ENCODE data around the gene PSMB5. TPM values are rescaled to one million over a fixed set of nuclear protein-coding genes. Genes with fewer than 3 reads are reported as not detected.

Gene PSMB5
- total and polyA plus RNA-seq, 8 donors: 29.6 to 62.9 (median 45.9) TPM

- no peak overlapping the region for H3K27ac ChIP-seq
- peaks cover 8 to 55% (median 40%) of the 10 kb centered on the region in 3 donors for H3K36me3 ChIP-seq
Observed at GRCh38 chr14:23066855-23067744, 32.4 kb upstream of the PSMB5 start.

GRCh38 chr14:23066368-23066767 lies 31.7 kb upstream of the PSMB5 start:
- no peak overlapping the region for H3K4me3 ChIP-seq
- intact Hi-C loops (cut with DNase I): loop anchor here in 1 of 3 donors (5.0 kb wide), 1 partner anchor 46 kb away; no protein-coding TSS in a partner anchor
- peaks cover 8 to 57% (median 41%) of the 10 kb centered on the region in 3 donors for H3K36me3 ChIP-seq
- H3K9me3 ChIP-seq: no peaks in the 10 kb centered on the region
- H3K27ac ChIP-seq: no peak overlapping the region
- DNase-seq (peak in 1 of 6 donors; percentile 7), FAIRE-seq (no peak), ATAC-seq (no peak)
- TF ChIP-seq CTCF (IDR thresholded peaks at IDR 0.05): no peak
- 81 to 87% methylated on average over 3 of the region's 3 CpGs for WGBS, 2 donors
- H3K4me1 ChIP-seq: peaks cover 0 to 18% (median 7%) of the 10 kb centered on the region in 3 donors
- no peaks in the 10 kb centered on the region for H3K27me3 ChIP-seq

More at GRCh38 chr14:23066855-23067744, 32.4 kb upstream of the PSMB5 start:
- no peaks in the 10 kb centered on the region for H3K27me3 ChIP-seq
- H3K4me1 ChIP-seq: peaks cover 5 to 21% (median 12%) of the 10 kb centered on the region in 3 donors
- TF ChIP-seq CTCF (IDR thresholded peaks at IDR 0.05): no peak
- FAIRE-seq: no peak
- H3K4me3 ChIP-seq: no peak overlapping the region
- 85 to 88% methylated on average over 20 to 23 of the region's 23 CpGs for WGBS, 2 donors
- no peaks in the 10 kb centered on the region for H3K9me3 ChIP-seq
- ATAC-seq: no peak
- intact Hi-C loops (cut with DNase I): loop anchor here in 1 of 3 donors (5.0 kb wide), 1 partner anchor 45 kb away; no protein-coding TSS in a partner anchor
- peak in 1 of 6 donors; percentile 15 for DNase-seq

GRCh38 chr14:23063601-23064000 lies 28.9 kb upstream of the PSMB5 start:
- Histone ChIP-seq H3K4me3 (no peak overlapping the region), H3K27ac (no peak overlapping the region), H3K9me3 (no peaks in the 10 kb centered on the region), H3K36me3 (peaks cover 13 to 70% (median 60%) of the 10 kb centered on the region in 3 donors), H3K4me1 (peaks cover 0 to 7% (median 3%) of the 10 kb centered on the region in 3 donors), H3K27me3 (no peaks in the 10 kb centered on the region)
- 85 to 86% methylated on average over 5 of the region's 5 CpGs for WGBS, 2 donors
- ATAC-seq (no peak), FAIRE-seq (no peak), DNase-seq (no peak)
- TF ChIP-seq CTCF (IDR thresholded peaks at IDR 0.05): no peak
- intact Hi-C loops (cut with DNase I): no loop called here

- Histone ChIP-seq H3K36me3 (peaks cover 13 to 57% (median 49%) of the 10 kb centered on the region in 3 donors), H3K27me3 (no peaks in the 10 kb centered on the region), H3K9me3 (no peaks in the 10 kb centered on the region), H3K4me1 (peaks cover 0 to 9% (median 3%) of the 10 kb centered on the region in 3 donors), H3K4me3 (no peak overlapping the region), H3K27ac (peak overlapping the region; percentile 46 to 67 (median 58))
- TF ChIP-seq CTCF (IDR thresholded peaks at IDR 0.05): no peak
- peak in 4 of 6 donors; percentile 62 to 75 (median 68) for DNase-seq
- 44 to 49% methylated on average over 4 of the region's 4 CpGs for whole genome bisulfite sequencing, 2 donors
- intact Hi-C loops (cut with DNase I): no loop called here
- FAIRE-seq: no peak
- ATAC-seq: peak; percentile 38 to 47 (median 41)
Observed at GRCh38 chr14:23062002-23062401, 27.3 kb upstream of the PSMB5 start.

Measured in pancreas (tissue), 10 donors.